H1 (cell line): ENCODE measurements around the gene FOXO6. TPM values are rescaled to one million over a fixed set of nuclear protein-coding genes. Genes with fewer than 3 reads are reported as not detected.
A peak's percentile ranks its signal among the peaks of the same experiment; 100 is the strongest.

Experiments
- CTCF ChIA-PET: fragments of 300-600 bp; sonication (Branson Sonifier 250); formaldehyde crosslinking; loops from one replicate; lab custom pipeline; 2021; ENCODE audit not compliant: partially characterized antibody; lab: Charles Lee
- POLR2A ChIA-PET: fragments of 300-600 bp; sonication (Branson Sonifier 250); formaldehyde crosslinking; loops from one replicate; lab custom pipeline; 2021; ENCODE audit warnings: inconsistent platforms; ENCODE audit not compliant: partially characterized antibody; lab: Charles Lee
- DNase-seq, 2 experiments: peaks; one replicate each; pipeline versions ENCODE4 v3.0.0 to v3.0.0-alpha.2; 2010 to 2022; ENCODE audit warnings: low spot score in 2 of 2, low read depth in 1 of 2, mixed read lengths in 1 of 2
- FAIRE-seq: peaks from 2 replicates; lab custom pipeline; 2011; peaks lifted over from hg19 to GRCh38; lab: Jason Lieb, UNC
- H2AFZ ChIP-seq: 2 replicates; pipeline ENCODE4 v1.8.1; 2012; ENCODE audit warnings: low read length, inconsistent platforms
- H2AK5ac ChIP-seq: 2 replicates; pipeline ENCODE4 v1.6.1; 2013; ENCODE audit warnings: low read depth, low read length
- H2BK120ac ChIP-seq: replicated peaks from 2 replicates; pipeline ENCODE3; 2013; ENCODE audit warnings: low read depth, low read length, inconsistent platforms
- H2BK12ac ChIP-seq: 2 replicates; pipeline ENCODE4 v1.6.1; 2013; ENCODE audit warnings: low read depth, low read length
- H2BK15ac ChIP-seq: 2 replicates; pipeline ENCODE4 v1.6.1; 2013; ENCODE audit warnings: low read length
- H2BK20ac ChIP-seq: 2 replicates; pipeline ENCODE4 v1.6.1; 2013; ENCODE audit warnings: low read length
- H2BK5ac ChIP-seq: 2 replicates; pipeline ENCODE4 v1.6.1; 2013; ENCODE audit warnings: low read depth, low read length
- H3K14ac ChIP-seq: 2 replicates; pipeline ENCODE4 v1.6.1; 2013; ENCODE audit warnings: inconsistent platforms; ENCODE audit not compliant: insufficient read length
- H3K18ac ChIP-seq: 2 replicates; pipeline ENCODE4 v1.6.1; 2013; ENCODE audit warnings: low read length; ENCODE audit errors: extremely low read depth
- H3K23ac ChIP-seq: 2 replicates; pipeline ENCODE4 v1.6.1; 2013; ENCODE audit warnings: inconsistent platforms; ENCODE audit not compliant: insufficient read length
- H3K23me2 ChIP-seq: 2 replicates; pipeline ENCODE4 v1.6.1; 2013; ENCODE audit warnings: low read depth, low read length
- H3K27ac ChIP-seq: 2 replicates; pipeline ENCODE4 v1.6.1; 2011; ENCODE audit warnings: low read depth, low read length, inconsistent platforms
- H3K27me3 ChIP-seq, 4 experiments: replicated peaks in 1 of 4; 1 replicate in 1 of 4; 2 replicates in 3 of 4; pipeline versions ENCODE4 v1.6.1 to v1.8.1; 2011 to 2013; ENCODE audit warnings: low read length in 3 of 4, mild to moderate bottlenecking in 3 of 4, inconsistent platforms in 2 of 4, mixed read lengths in 2 of 4, moderate library complexity in 1 of 4; ENCODE audit not compliant: control insufficient read depth in 3 of 4, insufficient read depth in 3 of 4; ENCODE audit errors: extremely low read depth in 1 of 4
- H3K36me3 ChIP-seq, 4 experiments: 2 replicates each; pipeline versions ENCODE4 v1.6.1 to v1.8.1; 2011 to 2013; ENCODE audit warnings: mild to moderate bottlenecking in 4 of 4, low read length in 3 of 4, moderate library complexity in 2 of 4, control low read depth in 1 of 4, inconsistent platforms in 1 of 4; ENCODE audit not compliant: insufficient read depth in 4 of 4, control insufficient read depth in 2 of 4
- H3K4ac ChIP-seq: replicated peaks from 2 replicates; pipeline ENCODE3; 2013; ENCODE audit warnings: low read length, low read depth, mixed read lengths, inconsistent platforms; ENCODE audit not compliant: insufficient read length
- H3K4me1 ChIP-seq, 4 experiments: replicated peaks in 1 of 4; 1 replicate in 1 of 4; 2 replicates in 3 of 4; pipeline versions ENCODE4 v1.6.1 to v1.8.1; 2011 to 2013; ENCODE audit warnings: low read length in 3 of 4, inconsistent platforms in 2 of 4, mixed read lengths in 1 of 4; ENCODE audit not compliant: insufficient read depth in 4 of 4, control insufficient read depth in 3 of 4
- H3K4me2 ChIP-seq, 2 experiments: 2 replicates each; pipeline versions ENCODE4 v1.6.1 to v1.8.1; 2011 to 2013; ENCODE audit warnings: low read depth in 2 of 2, low read length in 2 of 2, control low read depth in 1 of 2, inconsistent platforms in 1 of 2, mild to moderate bottlenecking in 1 of 2; ENCODE audit not compliant: insufficient read depth in 1 of 2
- H3K4me3 ChIP-seq, 4 experiments: fragments of 200-600, 300-600 bp in 1 of 4; sonication (generic), shearing (Covaris generic), sonication (Bioruptor Twin) in 1 of 4; 2 replicates each; pipeline versions ENCODE4 v1.5.1 to v1.8.1; 2011 to 2016; ENCODE audit warnings: low read length in 4 of 4, low read depth in 3 of 4, control low read depth in 2 of 4, inconsistent platforms in 2 of 4, mild to moderate bottlenecking in 2 of 4, mixed read lengths in 1 of 4, moderate library complexity in 1 of 4; ENCODE audit not compliant: insufficient read depth in 2 of 4; ENCODE audit errors: extremely low read depth in 1 of 4
- H3K56ac ChIP-seq: replicated peaks from 2 replicates; pipeline ENCODE3; 2013; ENCODE audit warnings: low read depth, mild to moderate bottlenecking, mixed read lengths, low read length, inconsistent platforms; ENCODE audit not compliant: insufficient read length
- H3K79me1 ChIP-seq: 2 replicates; pipeline ENCODE4 v1.6.1; 2013; ENCODE audit warnings: low read depth, low read length, control low read depth
- H3K79me2 ChIP-seq, 2 experiments: 2 replicates each; pipeline versions ENCODE4 v1.6.1 to v1.8.1; 2012 to 2013; ENCODE audit warnings: low read length in 2 of 2, mild to moderate bottlenecking in 2 of 2, inconsistent platforms in 1 of 2; ENCODE audit not compliant: insufficient read depth in 2 of 2, control insufficient read depth in 1 of 2
- H3K9ac ChIP-seq, 4 experiments: replicated peaks in 1 of 4; 1 replicate in 1 of 4; 2 replicates in 3 of 4; pipeline versions ENCODE4 v1.6.1 to v1.8.1; 2011 to 2013; ENCODE audit warnings: low read depth in 3 of 4, low read length in 3 of 4, control low read depth in 2 of 4, mild to moderate bottlenecking in 2 of 4, moderate library complexity in 2 of 4, inconsistent platforms in 1 of 4; ENCODE audit errors: extremely low read depth in 1 of 4
- H3K9me3 ChIP-seq, 2 experiments: 2 replicates each; pipeline versions ENCODE4 v1.6.1 to v1.8.1; 2012 to 2013; ENCODE audit warnings: mild to moderate bottlenecking in 2 of 2, moderate library complexity in 2 of 2, control low read depth in 1 of 2, inconsistent platforms in 1 of 2, low read depth in 1 of 2, low read length in 1 of 2, mixed read lengths in 1 of 2; ENCODE audit not compliant: insufficient read depth in 2 of 2
- H4K20me1 ChIP-seq, 2 experiments: replicated peaks in 1 of 2; 2 replicates each; pipeline versions ENCODE3 to v1.8.1; 2011 to 2013; ENCODE audit warnings: inconsistent platforms in 2 of 2, low read length in 2 of 2, mild to moderate bottlenecking in 1 of 2; ENCODE audit not compliant: insufficient read depth in 2 of 2, control insufficient read depth in 1 of 2
- H4K5ac ChIP-seq: 2 replicates; pipeline ENCODE4 v1.6.1; 2013; ENCODE audit warnings: low read length, low read depth, mixed read lengths, inconsistent platforms; ENCODE audit not compliant: insufficient read length
- H4K8ac ChIP-seq: 2 replicates; pipeline ENCODE4 v1.8.0; 2013; ENCODE audit warnings: mild to moderate bottlenecking, moderate library complexity, low read length, inconsistent platforms; ENCODE audit not compliant: insufficient read depth; ENCODE audit errors: extremely low read depth
- H4K91ac ChIP-seq: replicated peaks from 2 replicates; pipeline ENCODE3; 2013; ENCODE audit warnings: low read length, mixed read lengths, inconsistent platforms; ENCODE audit not compliant: insufficient read length
- CEBPB ChIP-seq: IDR thresholded peaks from 2 replicates; pipeline ENCODE4 v1.6.1; 2012; ENCODE audit warnings: low read depth, low read length
- JUND ChIP-seq: IDR thresholded peaks from 2 replicates; pipeline ENCODE4 v1.6.1; 2011; ENCODE audit warnings: mild to moderate bottlenecking, improper control_type of control experiment, low read length
- KDM5A ChIP-seq: fragments of 200-600 bp; IDR thresholded peaks from 2 replicates; pipeline ENCODE4 v1.7.1; 2012; ENCODE audit warnings: mild to moderate bottlenecking, low read length, inconsistent platforms, mixed read lengths
- MAFK ChIP-seq: IDR thresholded peaks from 2 replicates; pipeline ENCODE4 v1.6.1; 2012; ENCODE audit warnings: low read depth, mild to moderate bottlenecking, improper control_type of control experiment, low read length
- NANOG ChIP-seq: IDR thresholded peaks from 2 replicates; pipeline ENCODE4 v1.6.1; 2011; ENCODE audit warnings: low read length, low read depth, mild to moderate bottlenecking, inconsistent platforms; ENCODE audit not compliant: insufficient read depth, poor library complexity, severe bottlenecking
- RNF2 ChIP-seq: fragments of 200-900, 300-1000 bp; sonication (generic); IDR thresholded peaks from 2 replicates; pipeline ENCODE4 v1.7.1; 2016; ENCODE audit warnings: borderline replicate concordance, low read depth, mild to moderate bottlenecking, antibody characterized with exemption, low read length; ENCODE audit not compliant: poor library complexity, severe bottlenecking; ENCODE audit errors: missing control alignments
- RXRA ChIP-seq: IDR thresholded peaks from 2 replicates; pipeline ENCODE4 v1.6.1; 2011; ENCODE audit warnings: low read depth, mild to moderate bottlenecking, low read length, moderate library complexity; ENCODE audit not compliant: insufficient read depth
- TCF12 ChIP-seq: IDR thresholded peaks from 2 replicates; pipeline ENCODE4 v1.6.1; 2011; ENCODE audit warnings: low read depth, mild to moderate bottlenecking, low read length
- WGBS, 2 experiments: shearing (Covaris generic) in 1 of 2; methylation state at CpG; one replicate each; pipeline versions ENCODE4 v1.1.6 to v1.1.7; 2013 to 2015; ENCODE audit warnings: low lambda C conversion rate in 2 of 2, mixed read lengths in 2 of 2, inconsistent platforms in 1 of 2, low coverage in 1 of 2, missing lambda C conversion rate in 1 of 2; ENCODE audit not compliant: insufficient replicate concordance in 2 of 2, insufficient coverage in 1 of 2, insufficient read length in 1 of 2; ENCODE audit errors: extremely low coverage in 1 of 2, missing lambda C conversion rate in 1 of 2; 5-methylcytosine and 5-hydroxymethylcytosine counted together
- polyA plus RNA-seq, 7 experiments: library from polyadenylated mRNA; depleted of rRNA in 3 of 7; stranded (reverse) in 5 of 7; unstranded in 2 of 7; fragments of >200 nt in 5 of 7; fragments of 200-250 nt in 2 of 7; gene quantifications; 1 replicate in 5 of 7; 2 replicates in 1 of 7; 4 replicates in 1 of 7; pipeline versions ENCODE4 v1.2.1 to v1.2.3, GENCODE V29; 2011 to 2013; ENCODE audit warnings: missing spikeins in 2 of 7, mixed read lengths in 2 of 7
- total RNA-seq: library from RNA; stranded (reverse); fragmentation: NEBNext Ultra II Directional; extraction: Animal tissue kit (Norgen Biotek cat#: 25700); gene quantifications from 2 replicates; pipeline ENCODE4 v1.2.1, GENCODE V29; 2021

The FOXO6 gene
- total and polyA plus RNA-seq, 2 of the 8 experiments (the other 6 are each of a cell fraction or from before 2014, with no cell fraction given): 0.59 to 3.0 TPM

GRCh38 chr1:41371630-41372599 is 10.7 kb downstream of the FOXO6 start:
- Histone ChIP-seq H4K20me1 (no peaks in the 10 kb centered on the region), H3K9me3 (no peaks in the 10 kb centered on the region), H2BK120ac (peak overlapping the region; percentile 44), H3K79me1 (no peaks in the 10 kb centered on the region; the same call in 1 of the 2 replicates), H3K27ac (no peak overlapping the region; the same call in 1 of the 2 replicates), H3K14ac (no peak overlapping the region), H3K9ac (no peak overlapping the region), H3K27me3 (peaks cover 0 to 19% (median 7%) of the 10 kb centered on the region in 4 experiments; a peak in 4 of 7 replicates), H3K23me2 (peaks cover 4% of the 10 kb centered on the region; the same call in 1 of the 2 replicates), H3K4me2 (peak overlapping the region; percentile 46 to 63), H3K79me2 (no peaks in the 10 kb centered on the region), H2BK20ac (peak overlapping the region; percentile 100; the same call in 1 of the 2 replicates), H3K18ac (peak overlapping the region; percentile 81; the same call in 1 of the 2 replicates), H3K4ac (peak overlapping the region; percentile 79), H2BK12ac (peak overlapping the region; percentile 93; the same call in 1 of the 2 replicates), H2AFZ (no peak overlapping the region), H3K23ac (no peak overlapping the region), H2BK5ac (peak overlapping the region; percentile 92; the same call in 1 of the 2 replicates), H3K56ac (peak overlapping the region; percentile 77), H4K91ac (peak overlapping the region; percentile 81), H3K4me3 (peak overlapping the region in 3 of 4 experiments; percentile 20 to 48 (median 42); a peak in 5 of 8 replicates), H2BK15ac (peak overlapping the region; percentile 53; the same call in 1 of the 2 replicates), H3K4me1 (peaks cover 15 to 45% (median 34%) of the 10 kb centered on the region in 4 experiments), H2AK5ac (peak overlapping the region; percentile 78; the same call in 1 of the 2 replicates), H4K8ac (no peak overlapping the region), H3K36me3 (no peaks in the 10 kb centered on the region), H4K5ac (peak overlapping the region; percentile 26)
- WGBS, 2 experiments: 7% methylated on average over 6 of the region's 7 CpGs; no CpG with 5 or more reads in 1 of the 2 experiments
- FAIRE-seq (peak; percentile 68), DNase-seq (peak; percentile 80 to 85)
- ChIA-PET POLR2A (interaction anchor here (0.7 to 3.2 kb wide), 11 partner anchors 9 to 125 kb away, joined by 3 to 22 read pairs (median 5); partner anchors contain the start of gene FOXO6), CTCF (interaction anchor here (0.7 to 7.3 kb wide), 19 partner anchors 8 to 143 kb away, joined by 3 to 39 read pairs (median 4); no protein-coding TSS in a partner anchor)
- 0 out of 2 replicates have a peak, but pooled peaks have one; percentile 21 for TF ChIP-seq JUND
- TF ChIP-seq MAFK: no peak
- TF ChIP-seq NANOG: no peak
- no peak for TF ChIP-seq RNF2
- TF ChIP-seq CEBPB: no peak
- no peak for TF ChIP-seq KDM5A
- peak; percentile 27; the same call in 1 of the 2 replicates for TF ChIP-seq RXRA
- TF ChIP-seq TCF12: peak; percentile 90
